ENCODE data around the gene MAP3K6. TPM values are rescaled to one million over a fixed set of nuclear protein-coding genes. Genes with fewer than 3 reads are reported as not detected.
A peak's percentile ranks its signal among the peaks of the same experiment; 100 is the strongest.

MAP3K6 gene
- total and polyA plus RNA-seq, 11 donors = 21.1 to 77.0 (median 47.5) TPM

- TF ChIP-seq POLR2A (IDR thresholded peaks at IDR 0.05) = no peak
- TF ChIP-seq, protein P1, sequence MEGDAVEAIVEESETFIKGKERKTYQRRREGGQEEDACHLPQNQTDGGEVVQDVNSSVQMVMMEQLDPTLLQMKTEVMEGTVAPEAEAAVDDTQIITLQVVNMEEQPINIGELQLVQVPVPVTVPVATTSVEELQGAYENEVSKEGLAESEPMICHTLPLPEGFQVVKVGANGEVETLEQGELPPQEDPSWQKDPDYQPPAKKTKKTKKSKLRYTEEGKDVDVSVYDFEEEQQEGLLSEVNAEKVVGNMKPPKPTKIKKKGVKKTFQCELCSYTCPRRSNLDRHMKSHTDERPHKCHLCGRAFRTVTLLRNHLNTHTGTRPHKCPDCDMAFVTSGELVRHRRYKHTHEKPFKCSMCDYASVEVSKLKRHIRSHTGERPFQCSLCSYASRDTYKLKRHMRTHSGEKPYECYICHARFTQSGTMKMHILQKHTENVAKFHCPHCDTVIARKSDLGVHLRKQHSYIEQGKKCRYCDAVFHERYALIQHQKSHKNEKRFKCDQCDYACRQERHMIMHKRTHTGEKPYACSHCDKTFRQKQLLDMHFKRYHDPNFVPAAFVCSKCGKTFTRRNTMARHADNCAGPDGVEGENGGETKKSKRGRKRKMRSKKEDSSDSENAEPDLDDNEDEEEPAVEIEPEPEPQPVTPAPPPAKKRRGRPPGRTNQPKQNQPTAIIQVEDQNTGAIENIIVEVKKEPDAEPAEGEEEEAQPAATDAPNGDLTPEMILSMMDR (IDR thresholded peaks at IDR 0.05) = no peak
- Histone ChIP-seq H3K4me1 (peaks cover 0 to 31% (median 22%) of the 10 kb centered on the region in 12 donors), H3K27ac (peak overlapping the region in 5 of 12 donors; percentile 3 to 55 (median 25)), H3K27me3 (no peaks in the 10 kb centered on the region), H3K36me3 (peaks cover 0 to 37% (median 33%) of the 10 kb centered on the region in 9 donors), H3K4me3 (peak overlapping the region in 8 of 12 donors; percentile 7 to 61 (median 50)), H3K9me3 (no peaks in the 10 kb centered on the region)
- WGBS, 4 donors = 50 to 57% (median 52%) methylated on average over 5 to 8 of the region's 8 CpGs
- ATAC-seq (no peak), DNase-seq (peak in 1 of 5 donors; percentile 30)
- intact Hi-C loops (cut with DNase I) = loop anchor here in 2 of 10 donors (5.0 to 10.0 kb wide), 2 partner anchors 39 to 47 kb away; no protein-coding TSS in a partner anchor
Observed at GRCh38 chr1:27351541-27352107, 15.1 kb downstream of the MAP3K6 start.

- DNase-seq (peak in 4 of 5 donors; percentile 58 to 80 (median 71)), ATAC-seq (peak; percentile 50 to 65 (median 56))
- Histone ChIP-seq H3K27ac (peak overlapping the region in 5 of 12 donors; percentile 3 to 55 (median 25)), H3K36me3 (peaks cover 0 to 29% (median 26%) of the 10 kb centered on the region in 9 donors), H3K4me3 (peak overlapping the region in 9 of 12 donors; percentile 7 to 61 (median 49)), H3K27me3 (no peaks in the 10 kb centered on the region), H3K4me1 (peaks cover 0 to 31% (median 22%) of the 10 kb centered on the region in 12 donors), H3K9me3 (no peaks in the 10 kb centered on the region)
- WGBS, 4 donors = 17 to 26% (median 20%) methylated on average over 50 to 62 of the region's 62 CpGs
- intact Hi-C loops (cut with DNase I) = loop anchor here in 2 of 10 donors (5.0 to 10.0 kb wide), 2 partner anchors 39 to 46 kb away; no protein-coding TSS in a partner anchor
- peak in 1 of 2 donors; percentile 6 for TF ChIP-seq POLR2A (IDR thresholded peaks at IDR 0.05)
- TF ChIP-seq, protein P1 (IDR thresholded peaks at IDR 0.05) = peak in 2 of 12 donors; percentile 10 to 14
Observed at GRCh38 chr1:27350663-27351540, 15.9 kb downstream of the MAP3K6 start.

DNA sequence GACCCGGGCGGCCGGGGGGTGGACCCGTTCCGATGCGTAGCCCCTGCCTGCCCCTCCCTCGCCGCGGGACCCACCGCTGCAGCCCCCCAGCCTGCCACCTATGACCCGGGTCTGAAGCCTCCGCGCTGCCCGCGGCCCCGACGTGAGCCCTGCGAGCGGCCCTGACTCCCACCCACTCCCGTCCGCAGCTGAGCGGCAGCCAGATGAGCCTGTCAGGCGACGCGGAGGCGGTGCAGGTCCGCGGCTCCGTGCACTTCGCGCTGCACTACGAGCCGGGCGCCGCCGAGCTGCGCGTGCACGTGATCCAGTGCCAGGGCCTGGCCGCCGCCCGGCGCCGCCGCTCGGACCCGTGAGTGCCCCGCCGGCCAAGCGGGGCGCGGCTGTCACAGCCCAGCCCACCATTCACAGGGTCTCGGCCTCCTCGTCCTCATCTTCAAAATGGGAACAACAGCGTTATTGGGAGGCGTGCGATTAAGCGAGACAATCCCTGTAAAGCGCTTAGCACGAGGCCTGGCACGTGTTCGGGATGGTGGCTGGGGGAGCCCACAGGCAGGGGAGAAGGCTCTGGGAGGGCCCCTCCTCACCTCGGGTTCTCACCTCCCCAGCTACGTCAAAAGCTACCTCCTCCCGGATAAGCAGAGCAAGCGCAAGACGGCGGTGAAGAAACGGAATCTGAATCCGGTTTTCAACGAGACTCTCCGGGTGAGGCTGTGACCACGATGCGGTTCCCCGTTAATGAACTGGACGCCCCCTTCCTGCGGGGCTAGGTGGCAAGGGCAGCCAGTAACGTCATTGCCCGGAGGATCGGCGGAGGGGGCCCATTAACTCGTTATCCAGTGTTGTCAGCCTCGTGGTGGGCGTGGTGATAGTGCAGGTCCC, 16.7 kb downstream of the MAP3K6 start:
- Histone ChIP-seq H3K27me3 (no peaks in the 10 kb centered on the region), H3K27ac (peak overlapping the region in 2 of 12 donors; percentile 18 to 33), H3K36me3 (peaks cover 0 to 21% (median 17%) of the 10 kb centered on the region in 9 donors), H3K4me3 (peak overlapping the region; percentile 24 to 61 (median 48)), H3K9me3 (no peaks in the 10 kb centered on the region), H3K4me1 (peaks cover 0 to 31% (median 22%) of the 10 kb centered on the region in 12 donors)
- TF ChIP-seq, protein P1 (IDR thresholded peaks at IDR 0.05) = peak in 2 of 12 donors; percentile 9 to 13
- no peak for TF ChIP-seq POLR2A (IDR thresholded peaks at IDR 0.05)
- ATAC-seq = peak in 3 of 4 donors; percentile 52 to 72 (median 60)
- intact Hi-C loops (cut with DNase I) = loop anchor here in 2 of 10 donors (2.0 to 10.0 kb wide), 3 partner anchors 27 to 45 kb away; partner anchors contain the start of gene TMEM222 (in 1 of the 2)
- 5 to 12% (median 8%) methylated on average over 39 to 84 of the region's 84 CpGs for WGBS, 4 donors
- peak; percentile 70 to 80 (median 74) for DNase-seq
